Kidney (tissue), 14 donors: ENCODE data around the gene SEC24C. TPM values are rescaled to one million over a fixed set of nuclear protein-coding genes. Genes with fewer than 3 reads are reported as not detected.

Experiments used
- DNase-seq, 5 donors: peaks; one replicate each; pipeline ENCODE4 v3.0.0-alpha.2; 2013 to 2020
- FAIRE-seq: peaks from 2 replicates; lab custom pipeline; 2012; peaks lifted over from hg19 to GRCh38; lab: Jason Lieb, UNC
- H3K27ac ChIP-seq, 2 donors: one replicate each; pipeline ENCODE4 v1.7.0; 2013; ENCODE audit warnings: low read depth in 2 of 2, low read length in 2 of 2, inconsistent platforms in 1 of 2
- H3K27me3 ChIP-seq: one replicate; pipeline ENCODE4 v1.7.1; 2013; ENCODE audit warnings: low read length, inconsistent platforms; ENCODE audit not compliant: control insufficient read depth, insufficient read depth
- H3K36me3 ChIP-seq, 3 donors: one replicate each; pipeline versions ENCODE4 v1.7.0 to v1.7.1; 2013; ENCODE audit warnings: low read length in 3 of 3, control low read depth in 1 of 3, inconsistent platforms in 1 of 3; ENCODE audit not compliant: insufficient read depth in 3 of 3, control insufficient read depth in 2 of 3
- H3K4me1 ChIP-seq, 3 donors: one replicate each; pipeline versions ENCODE4 v1.7.0 to v1.7.1; 2013; ENCODE audit warnings: low read length in 3 of 3, inconsistent platforms in 1 of 3, low read depth in 1 of 3; ENCODE audit not compliant: control insufficient read depth in 2 of 3, insufficient read depth in 2 of 3
- H3K4me3 ChIP-seq, 3 donors: one replicate each; pipeline versions ENCODE4 v1.7.0 to v1.8.1; 2013; ENCODE audit warnings: low read length in 3 of 3, control low read depth in 1 of 3, inconsistent platforms in 1 of 3
- H3K9ac ChIP-seq, 3 donors: one replicate each; pipeline versions ENCODE4 v1.7.0 to v1.7.1; 2013; ENCODE audit warnings: low read length in 3 of 3, control low read depth in 1 of 3, inconsistent platforms in 1 of 3
- H3K9me3 ChIP-seq, 3 donors: one replicate each; pipeline versions ENCODE4 v1.7.0 to v1.7.1; 2013; ENCODE audit warnings: low read length in 3 of 3, control low read depth in 1 of 3, inconsistent platforms in 1 of 3; ENCODE audit not compliant: control insufficient read depth in 2 of 3, insufficient read depth in 1 of 3
- intact Hi-C: fragments of 100-400 bp; cut with DNase I; formaldehyde crosslinking; loops from one replicate; pipeline ENCODE4 v1.11.1; 2022
- polyA plus RNA-seq: library from polyadenylated mRNA; stranded (reverse); fragments of 350-450 nt; fragmentation: Illumina TruSeq; extraction: RNeasy Lipid Tissue Mini Kit (QIAGEN cat#74804); gene quantifications from one replicate; pipeline ENCODE4 v1.2.3, GENCODE V29; 2014; ENCODE audit warnings: low read depth, low replicate concordance; ENCODE audit not compliant: insufficient read depth
- total RNA-seq: library from RNA; stranded (reverse); fragmentation: NEBNext Ultra II Directional; extraction: Animal tissue kit (Norgen Biotek cat#: 25700); gene quantifications from one replicate; pipeline ENCODE4 v1.2.1, GENCODE V29; 2021
- TF ChIP-seq, protein P1 (sequence below): IDR thresholded peaks from 3 replicates; pipeline ENCODE4 v1.5.1; 2012; ENCODE audit warnings: mild to moderate bottlenecking, moderate library complexity, borderline replicate concordance; ENCODE audit not compliant: insufficient read depth; ENCODE audit errors: extremely low read depth
- donor health status: control.
- donor health status: control.
- donor health status: control.
- donor health status: control.
- donor health status: control.
- donor health status: DM: yes; HTN: yes; CAD: no.
- donor health status: Normal renal cell carcinoma (clear cell type).

The SEC24C gene
- total and polyA plus RNA-seq, 2 donors from 2014 or later = 39.2 to 66.9 TPM

DNA sequence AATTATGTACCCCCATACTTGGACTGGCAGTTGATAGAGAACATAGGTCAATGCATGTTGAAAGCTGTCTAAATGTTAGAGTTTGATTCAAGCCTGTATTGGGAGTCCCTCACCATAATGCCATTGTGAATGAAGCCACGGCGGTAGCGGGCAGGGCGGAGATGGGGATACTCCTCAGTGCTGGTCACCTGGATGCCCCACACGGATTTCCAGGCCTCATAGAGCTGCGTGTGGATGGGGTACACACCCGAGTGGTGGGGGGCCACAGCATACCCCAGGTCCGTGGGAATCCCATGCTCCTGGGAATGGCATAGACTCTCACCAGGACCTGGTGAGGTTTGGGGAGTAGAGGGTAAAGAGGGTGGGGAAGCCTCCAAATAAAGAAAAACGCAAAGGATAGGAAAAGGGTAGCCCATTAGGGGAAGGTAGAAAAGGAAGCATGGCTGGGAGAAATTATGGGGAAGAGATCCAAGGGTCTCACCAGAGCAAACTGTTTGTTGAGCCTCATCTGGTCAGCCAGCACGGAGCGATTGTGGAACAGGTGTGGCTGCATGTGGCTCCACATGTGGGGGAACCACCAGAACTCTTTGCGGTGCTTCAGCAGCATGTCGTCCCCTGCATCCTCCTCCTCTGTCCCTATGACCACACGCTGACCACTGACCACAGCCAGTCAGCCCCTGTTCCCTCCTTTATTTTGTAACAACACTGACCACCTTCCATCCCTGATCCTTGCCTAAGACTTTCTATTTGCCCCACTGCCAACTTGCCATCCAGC lies 62.2 kb downstream of the SEC24C start:
- no peak overlapping the region for H3K27ac ChIP-seq
- intact Hi-C loops = no loop called here
- H3K4me3 ChIP-seq = no peak overlapping the region
- no peaks in the 10 kb centered on the region for H3K9me3 ChIP-seq
- no peak for DNase-seq
- no peak for FAIRE-seq
- no peaks in the 10 kb centered on the region for H3K27me3 ChIP-seq
- H3K4me1 ChIP-seq = peaks cover 0 to 3% (median 0%) of the 10 kb centered on the region in 3 donors
- H3K36me3 ChIP-seq = peaks cover 0 to 57% (median 37%) of the 10 kb centered on the region in 3 donors
- TF ChIP-seq, protein P1, sequence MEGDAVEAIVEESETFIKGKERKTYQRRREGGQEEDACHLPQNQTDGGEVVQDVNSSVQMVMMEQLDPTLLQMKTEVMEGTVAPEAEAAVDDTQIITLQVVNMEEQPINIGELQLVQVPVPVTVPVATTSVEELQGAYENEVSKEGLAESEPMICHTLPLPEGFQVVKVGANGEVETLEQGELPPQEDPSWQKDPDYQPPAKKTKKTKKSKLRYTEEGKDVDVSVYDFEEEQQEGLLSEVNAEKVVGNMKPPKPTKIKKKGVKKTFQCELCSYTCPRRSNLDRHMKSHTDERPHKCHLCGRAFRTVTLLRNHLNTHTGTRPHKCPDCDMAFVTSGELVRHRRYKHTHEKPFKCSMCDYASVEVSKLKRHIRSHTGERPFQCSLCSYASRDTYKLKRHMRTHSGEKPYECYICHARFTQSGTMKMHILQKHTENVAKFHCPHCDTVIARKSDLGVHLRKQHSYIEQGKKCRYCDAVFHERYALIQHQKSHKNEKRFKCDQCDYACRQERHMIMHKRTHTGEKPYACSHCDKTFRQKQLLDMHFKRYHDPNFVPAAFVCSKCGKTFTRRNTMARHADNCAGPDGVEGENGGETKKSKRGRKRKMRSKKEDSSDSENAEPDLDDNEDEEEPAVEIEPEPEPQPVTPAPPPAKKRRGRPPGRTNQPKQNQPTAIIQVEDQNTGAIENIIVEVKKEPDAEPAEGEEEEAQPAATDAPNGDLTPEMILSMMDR = no peak
- no peak overlapping the region for H3K9ac ChIP-seq

DNA sequence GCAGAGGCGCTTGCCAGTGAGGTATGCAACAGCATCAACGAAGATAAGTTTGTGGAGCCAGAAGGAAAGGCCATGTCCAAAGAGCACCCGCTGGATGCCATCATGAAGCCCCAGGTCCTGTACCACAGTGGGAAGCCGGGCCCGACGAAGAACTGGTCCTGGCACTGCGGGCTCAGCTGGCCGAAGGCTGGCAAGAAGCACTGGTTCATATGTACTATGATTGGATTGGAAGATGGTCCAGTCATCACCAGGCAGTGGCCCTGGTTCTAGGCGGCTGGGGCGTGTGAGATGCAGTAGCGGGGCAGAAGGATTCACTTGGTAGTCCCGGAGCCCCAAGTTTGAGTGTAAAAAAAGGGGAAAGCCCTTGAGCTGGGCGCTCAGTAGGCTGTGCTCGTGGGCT lies 63.3 kb downstream of the SEC24C start:
- TF ChIP-seq, protein P1 = no peak
- Histone ChIP-seq H3K4me1 (peaks cover 0 to 3% (median 0%) of the 10 kb centered on the region in 3 donors), H3K4me3 (no peak overlapping the region), H3K9me3 (no peaks in the 10 kb centered on the region), H3K27ac (no peak overlapping the region), H3K27me3 (no peaks in the 10 kb centered on the region), H3K9ac (no peak overlapping the region), H3K36me3 (peaks cover 0 to 48% (median 28%) of the 10 kb centered on the region in 3 donors)
- FAIRE-seq (no peak), DNase-seq (no peak)
- intact Hi-C loops = no loop called here

DNA sequence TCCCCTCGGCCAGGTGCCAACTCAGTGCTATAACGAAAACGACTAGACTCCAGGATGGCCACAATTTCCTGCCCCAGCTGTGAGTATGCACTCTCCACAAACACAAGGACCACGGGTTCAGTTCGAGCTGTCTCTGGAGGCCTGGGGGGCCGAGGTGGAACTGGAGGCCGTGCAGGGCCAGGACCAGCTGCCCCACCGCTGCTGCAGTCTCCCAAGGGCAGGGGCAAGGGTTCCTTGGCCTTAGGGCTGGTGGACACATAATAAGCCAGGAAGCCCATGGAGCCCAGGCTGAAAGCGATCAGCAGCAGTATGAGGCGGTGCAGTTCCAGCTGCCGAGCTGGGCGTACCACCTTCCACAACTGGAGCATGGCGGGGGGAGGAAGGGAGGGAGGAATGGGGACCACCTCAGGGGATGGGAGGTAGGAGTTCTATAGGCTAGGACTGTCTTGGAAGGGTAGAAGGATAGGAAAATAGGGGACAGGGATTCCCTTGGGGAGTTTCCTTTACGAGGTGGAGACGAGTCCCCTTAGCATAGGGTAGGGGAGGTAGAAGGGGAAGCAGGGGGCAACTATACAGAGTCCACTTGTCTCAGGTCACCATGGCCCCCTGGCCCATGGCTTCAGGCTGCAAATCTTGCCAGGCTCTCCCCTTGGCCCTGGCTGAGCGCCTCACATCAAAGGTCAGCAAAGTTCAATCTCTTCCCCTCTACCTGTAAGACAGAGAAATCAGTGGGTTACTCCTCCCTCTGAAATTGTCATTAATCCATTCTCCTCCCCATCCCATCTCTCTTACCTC lies 64.0 kb downstream of the SEC24C start:
- Histone ChIP-seq H3K27ac (no peak overlapping the region), H3K4me3 (no peak overlapping the region), H3K9me3 (no peaks in the 10 kb centered on the region), H3K36me3 (peaks cover 0 to 41% (median 20%) of the 10 kb centered on the region in 3 donors), H3K9ac (no peak overlapping the region), H3K4me1 (peaks cover 0 to 3% (median 0%) of the 10 kb centered on the region in 3 donors), H3K27me3 (no peaks in the 10 kb centered on the region)
- DNase-seq = no peak
- FAIRE-seq = no peak
- intact Hi-C loops = no loop called here
- TF ChIP-seq, protein P1 = no peak
